WI38 (cell line): ENCODE data around the gene FAM168B.

ENCODE experiments used
- H3K4me3 ChIP-seq: 2 replicates; pipeline ENCODE4 v1.5.1; 2011; ENCODE audit warnings: low read depth, mild to moderate bottlenecking, control low read depth, low read length
- CTCF ChIP-seq: IDR thresholded peaks from 2 replicates; pipeline ENCODE4 v1.5.1; 2012; ENCODE audit warnings: low read depth, mild to moderate bottlenecking, control low read depth, low read length

The FAM168B gene

GRCh38 chr2:131033786-131034121 lies 59.5 kb downstream of the FAM168B start:
- TF ChIP-seq CTCF, result no peak
- no peak overlapping the region for H3K4me3 ChIP-seq

DNA sequence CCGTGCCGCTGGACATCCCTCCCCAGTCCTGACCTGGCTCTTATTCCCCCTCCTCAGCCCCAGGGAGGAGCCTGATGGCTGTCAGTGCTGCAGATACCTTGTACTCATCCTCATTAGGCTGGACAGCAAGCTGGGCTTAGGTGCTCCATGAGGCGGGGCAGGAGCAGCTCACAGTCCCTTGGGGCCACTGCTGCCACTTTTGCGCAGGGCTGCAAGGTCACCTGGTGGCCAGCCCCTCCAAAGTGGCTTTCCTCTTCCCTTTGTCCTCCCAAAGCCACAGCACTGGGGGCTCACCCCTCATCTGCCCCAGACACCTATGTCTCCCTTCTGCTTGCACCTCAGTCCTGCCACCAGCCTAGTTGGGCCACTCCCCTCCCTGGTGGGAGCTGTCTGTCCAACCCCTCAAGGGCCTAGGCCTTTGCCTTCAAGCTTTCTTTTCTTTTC lies 60.8 kb downstream of the FAM168B start:
- no peak overlapping the region for H3K4me3 ChIP-seq
- TF ChIP-seq CTCF, result no peak

- H3K4me3 ChIP-seq, result no peak overlapping the region
- TF ChIP-seq CTCF, result no peak
Observed at GRCh38 chr2:131031875-131032274, 61.4 kb downstream of the FAM168B start.

GRCh38 chr2:131031431-131031841 lies 61.8 kb downstream of the FAM168B start:
- TF ChIP-seq CTCF, result no peak
- no peak overlapping the region for H3K4me3 ChIP-seq

DNA sequence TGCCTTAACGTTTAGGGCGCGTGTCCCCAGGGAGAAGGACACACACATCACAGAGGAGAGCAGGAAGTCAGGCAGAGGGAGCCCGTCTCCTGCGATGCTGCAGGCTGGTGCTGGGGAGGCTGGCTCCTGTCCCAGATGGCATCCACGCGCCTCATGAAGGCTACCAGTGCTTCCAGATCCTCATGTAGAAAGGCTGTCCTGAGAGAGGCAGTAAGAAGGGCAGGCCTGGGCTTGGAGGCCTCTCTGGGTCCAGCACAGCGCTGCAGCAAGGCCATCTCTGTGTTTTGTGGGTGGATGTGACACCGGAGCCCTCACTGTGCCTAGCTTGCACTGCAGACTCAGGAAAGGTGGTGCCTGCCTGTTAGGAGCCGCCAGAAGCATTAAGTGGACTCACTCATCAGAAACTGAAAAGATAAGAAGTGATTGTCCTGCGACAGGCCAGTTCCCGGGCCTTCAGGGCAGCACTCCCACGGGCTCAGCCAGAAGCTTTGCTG lies 62.7 kb downstream of the FAM168B start:
- no peak for TF ChIP-seq CTCF
- no peak overlapping the region for H3K4me3 ChIP-seq

- H3K4me3 ChIP-seq, result no peak overlapping the region
- no peak for TF ChIP-seq CTCF
Observed at GRCh38 chr2:131029812-131030211, 63.4 kb downstream of the FAM168B start.

- no peak overlapping the region for H3K4me3 ChIP-seq
- no peak for TF ChIP-seq CTCF
Observed at GRCh38 chr2:131027566-131028528, 65.4 kb downstream of the FAM168B start.
